A549 (cell line): Measurements from ENCODE around the gene UBR2.

Experiments
- CHD2 ChIP-seq: fragments of 150-350 bp; IDR thresholded peaks from 2 replicates; pipeline ENCODE4 v1.6.1; 2014; ENCODE audit warnings: low read length; ENCODE audit not compliant: partially characterized antibody
- TF ChIP-seq, protein P1 (sequence below): fragments of >200 bp; sonication (Bioruptor Twin); formaldehyde crosslinking; IDR thresholded peaks from 3 replicates; pipeline ENCODE4 v1.5.1; 2016
- TF ChIP-seq, protein P2 (sequence below): fragments of 150-350 bp; IDR thresholded peaks from 2 replicates; pipeline ENCODE4 v1.6.1; 2014; ENCODE audit warnings: low read depth, mild to moderate bottlenecking, low read length
- TF ChIP-seq, protein P3 (sequence below): fragments of >200 bp; sonication (Bioruptor Twin); formaldehyde crosslinking; IDR thresholded peaks from 3 replicates; pipeline ENCODE4 v1.6.1; 2016

DNA sequence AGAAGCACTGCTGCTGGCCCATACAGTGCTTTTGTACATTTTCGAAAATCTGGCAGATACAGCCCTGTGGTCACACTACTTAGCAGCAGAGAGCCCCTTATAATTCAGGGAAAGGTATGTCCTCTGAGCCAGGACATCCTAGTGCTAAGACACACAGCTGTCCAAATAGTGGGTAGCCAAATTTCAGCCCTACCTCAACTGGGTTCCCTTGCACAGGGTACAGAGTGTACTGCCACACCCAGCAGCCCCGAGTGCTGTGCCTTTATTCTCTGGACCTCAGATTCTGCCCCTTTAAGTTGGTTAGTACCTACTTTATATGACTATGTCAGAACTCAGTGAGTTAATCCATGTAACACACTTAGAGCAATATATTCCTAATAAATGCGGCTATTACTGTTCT is 111.0 kb downstream of the UBR2 start:
- TF ChIP-seq, protein P1, sequence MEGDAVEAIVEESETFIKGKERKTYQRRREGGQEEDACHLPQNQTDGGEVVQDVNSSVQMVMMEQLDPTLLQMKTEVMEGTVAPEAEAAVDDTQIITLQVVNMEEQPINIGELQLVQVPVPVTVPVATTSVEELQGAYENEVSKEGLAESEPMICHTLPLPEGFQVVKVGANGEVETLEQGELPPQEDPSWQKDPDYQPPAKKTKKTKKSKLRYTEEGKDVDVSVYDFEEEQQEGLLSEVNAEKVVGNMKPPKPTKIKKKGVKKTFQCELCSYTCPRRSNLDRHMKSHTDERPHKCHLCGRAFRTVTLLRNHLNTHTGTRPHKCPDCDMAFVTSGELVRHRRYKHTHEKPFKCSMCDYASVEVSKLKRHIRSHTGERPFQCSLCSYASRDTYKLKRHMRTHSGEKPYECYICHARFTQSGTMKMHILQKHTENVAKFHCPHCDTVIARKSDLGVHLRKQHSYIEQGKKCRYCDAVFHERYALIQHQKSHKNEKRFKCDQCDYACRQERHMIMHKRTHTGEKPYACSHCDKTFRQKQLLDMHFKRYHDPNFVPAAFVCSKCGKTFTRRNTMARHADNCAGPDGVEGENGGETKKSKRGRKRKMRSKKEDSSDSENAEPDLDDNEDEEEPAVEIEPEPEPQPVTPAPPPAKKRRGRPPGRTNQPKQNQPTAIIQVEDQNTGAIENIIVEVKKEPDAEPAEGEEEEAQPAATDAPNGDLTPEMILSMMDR = no peak
- TF ChIP-seq, protein P2, sequence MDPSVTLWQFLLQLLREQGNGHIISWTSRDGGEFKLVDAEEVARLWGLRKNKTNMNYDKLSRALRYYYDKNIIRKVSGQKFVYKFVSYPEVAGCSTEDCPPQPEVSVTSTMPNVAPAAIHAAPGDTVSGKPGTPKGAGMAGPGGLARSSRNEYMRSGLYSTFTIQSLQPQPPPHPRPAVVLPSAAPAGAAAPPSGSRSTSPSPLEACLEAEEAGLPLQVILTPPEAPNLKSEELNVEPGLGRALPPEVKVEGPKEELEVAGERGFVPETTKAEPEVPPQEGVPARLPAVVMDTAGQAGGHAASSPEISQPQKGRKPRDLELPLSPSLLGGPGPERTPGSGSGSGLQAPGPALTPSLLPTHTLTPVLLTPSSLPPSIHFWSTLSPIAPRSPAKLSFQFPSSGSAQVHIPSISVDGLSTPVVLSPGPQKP = no peak
- TF ChIP-seq, protein P3, sequence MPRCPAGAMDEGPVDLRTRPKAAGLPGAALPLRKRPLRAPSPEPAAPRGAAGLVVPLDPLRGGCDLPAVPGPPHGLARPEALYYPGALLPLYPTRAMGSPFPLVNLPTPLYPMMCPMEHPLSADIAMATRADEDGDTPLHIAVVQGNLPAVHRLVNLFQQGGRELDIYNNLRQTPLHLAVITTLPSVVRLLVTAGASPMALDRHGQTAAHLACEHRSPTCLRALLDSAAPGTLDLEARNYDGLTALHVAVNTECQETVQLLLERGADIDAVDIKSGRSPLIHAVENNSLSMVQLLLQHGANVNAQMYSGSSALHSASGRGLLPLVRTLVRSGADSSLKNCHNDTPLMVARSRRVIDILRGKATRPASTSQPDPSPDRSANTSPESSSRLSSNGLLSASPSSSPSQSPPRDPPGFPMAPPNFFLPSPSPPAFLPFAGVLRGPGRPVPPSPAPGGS = no peak
- no peak for TF ChIP-seq CHD2
